DND-41 (cell line): ENCODE results near the gene DDR1.
"Not testable (repeated sequence)": the region's sequence is repeated elsewhere in the genome, so short reads cannot be mapped to it uniquely, and the experiment has no call there.

Experiments
- ATAC-seq: fragments of 200-7000 bp; cut with Tn5 transposase; 3 replicates; pipeline ENCODE4 v1.9.1; 2021; ENCODE audit warnings: low read depth; ENCODE audit not compliant: insufficient read depth
- DNase-seq: peaks from one replicate; pipeline ENCODE4 v3.0.0-alpha.2; 2020
- H2AFZ ChIP-seq: 2 replicates; pipeline ENCODE4 v1.6.0; 2012; ENCODE audit warnings: low read depth, low read length
- H3K27ac ChIP-seq: 2 replicates; pipeline ENCODE4 v1.5.1; 2012; ENCODE audit warnings: low read length, inconsistent platforms
- H3K27me3 ChIP-seq: fragments of 200-600 bp; sonication (generic); 2 replicates; pipeline ENCODE4 v1.6.0; 2012; ENCODE audit warnings: low read length, mild to moderate bottlenecking, inconsistent platforms; ENCODE audit not compliant: insufficient read depth, poor library complexity
- H3K36me3 ChIP-seq: 2 replicates; pipeline ENCODE4 v1.5.1; 2012; ENCODE audit warnings: low read length, inconsistent platforms; ENCODE audit not compliant: insufficient read depth
- H3K4me1 ChIP-seq: 2 replicates; pipeline ENCODE4 v1.5.1; 2012; ENCODE audit warnings: mild to moderate bottlenecking, low read length; ENCODE audit not compliant: insufficient read depth
- H3K4me2 ChIP-seq: 2 replicates; pipeline ENCODE4 v1.6.0; 2012; ENCODE audit warnings: mild to moderate bottlenecking, moderate library complexity, low read length, inconsistent platforms; ENCODE audit not compliant: insufficient read depth
- H3K4me3 ChIP-seq, 2 experiments: fragments of 200-600 bp in 1 of 2; shearing (Covaris generic) in 1 of 2; 2 replicates each; pipeline ENCODE4 v1.5.1; 2012 to 2016; ENCODE audit warnings: inconsistent platforms in 2 of 2, low read length in 2 of 2, mild to moderate bottlenecking in 2 of 2, low read depth in 1 of 2, moderate library complexity in 1 of 2
- H3K79me2 ChIP-seq: 2 replicates; pipeline ENCODE4 v1.6.0; 2012; ENCODE audit warnings: low read length, inconsistent platforms; ENCODE audit not compliant: insufficient read depth
- H3K9ac ChIP-seq: 2 replicates; pipeline ENCODE4 v1.6.0; 2012; ENCODE audit warnings: low read depth, mild to moderate bottlenecking, inconsistent platforms, low read length, moderate library complexity
- H3K9me3 ChIP-seq: 2 replicates; pipeline ENCODE4 v1.5.1; 2012; ENCODE audit warnings: low read length, moderate library complexity, mild to moderate bottlenecking, inconsistent platforms; ENCODE audit not compliant: insufficient read depth, severe bottlenecking
- H4K20me1 ChIP-seq: 2 replicates; pipeline ENCODE4 v1.6.0; 2012; ENCODE audit warnings: low read length; ENCODE audit not compliant: insufficient read depth
- CTCF ChIP-seq: IDR thresholded peaks from 2 replicates; pipeline ENCODE4 v1.5.1; 2012; ENCODE audit warnings: borderline replicate concordance, low read length, moderate library complexity, mild to moderate bottlenecking; ENCODE audit not compliant: poor library complexity, severe bottlenecking; ENCODE audit errors: extremely low read depth
- EZH2 ChIP-seq: IDR thresholded peaks from 3 replicates; pipeline ENCODE4 v1.6.1; 2012; ENCODE audit warnings: borderline replicate concordance, low read depth, mild to moderate bottlenecking, moderate library complexity, low read length, inconsistent platforms; ENCODE audit not compliant: severe bottlenecking

DDR1 gene

GRCh38 chr6:30907758-30908591, 23.7 kb downstream of the DDR1 start, which contains the start of gene GTF2H4:
GTF2H4 (plus strand) TSS chr6:30908207.
- ATAC-seq: peak; percentile 98
- peak; percentile 8 for TF ChIP-seq CTCF
- no peak for TF ChIP-seq EZH2

GRCh38 chr6:30908700-30909099, 24.4 kb downstream of the DDR1 start:
- H3K4me2 ChIP-seq: peak overlapping the region; percentile 74
- no peaks in the 10 kb centered on the region for H3K27me3 ChIP-seq
- peaks cover 43% of the 10 kb centered on the region for H3K36me3 ChIP-seq
- no peaks in the 10 kb centered on the region for H3K9me3 ChIP-seq
- ATAC-seq: no peak
- H3K79me2 ChIP-seq: peaks cover 24% of the 10 kb centered on the region
- peak overlapping the region; percentile 87 for H3K27ac ChIP-seq
- H4K20me1 ChIP-seq: no peaks in the 10 kb centered on the region
- TF ChIP-seq EZH2: no peak
- no peak for TF ChIP-seq CTCF
- H3K4me3 ChIP-seq: peak overlapping the region; percentile 95 to 97
- DNase-seq: no peak
- peak overlapping the region; percentile 84 for H3K9ac ChIP-seq
- peaks cover 35% of the 10 kb centered on the region for H3K4me1 ChIP-seq
- peak overlapping the region; percentile 96 for H2AFZ ChIP-seq

More at GRCh38 chr6:30907758-30908591, 23.7 kb downstream of the DDR1 start, which contains the start of gene GTF2H4:
- H3K4me3 ChIP-seq: peak within 1 kb of the TSS; percentile 95 to 97
- H3K36me3 ChIP-seq: peaks cover 36% of the 10 kb centered on the region
- H3K79me2 ChIP-seq: peaks cover 24% of the 10 kb centered on the region
- H3K9me3 ChIP-seq: no peaks in the 10 kb centered on the region
- H2AFZ ChIP-seq: peak within 1 kb of the TSS; percentile 96
- H3K9ac ChIP-seq: peak within 1 kb of the TSS; percentile 84
- peak within 1 kb of the TSS; percentile 74 for H3K4me2 ChIP-seq
- H4K20me1 ChIP-seq: no peaks in the 10 kb centered on the region
- peak; percentile 98 for DNase-seq
- no peaks in the 10 kb centered on the region for H3K27me3 ChIP-seq
- H3K4me1 ChIP-seq: peaks cover 31% of the 10 kb centered on the region
- H3K27ac ChIP-seq: peak within 1 kb of the TSS; percentile 87

- Histone ChIP-seq H3K36me3 (peaks cover 45% of the 10 kb centered on the region), H3K4me1 (peaks cover 48% of the 10 kb centered on the region), H3K79me2 (peaks cover 37% of the 10 kb centered on the region)
- DNase-seq, H3K27me3 ChIP-seq, H3K4me3 ChIP-seq, H3K9ac ChIP-seq, H3K4me2 ChIP-seq, ATAC-seq, H3K9me3 ChIP-seq, H4K20me1 ChIP-seq, H2AFZ ChIP-seq, H3K27ac ChIP-seq: not testable (repeated sequence)
Measured at GRCh38 chr6:30910473-30910872, 26.2 kb downstream of the DDR1 start.

- ATAC-seq (no peak), DNase-seq (no peak)
- Histone ChIP-seq H3K4me1 (peaks cover 62% of the 10 kb centered on the region), H3K27ac (no peak overlapping the region; the same call in 1 of the 2 replicates), H3K9me3 (no peaks in the 10 kb centered on the region), H3K27me3 (no peaks in the 10 kb centered on the region), H2AFZ (no peak overlapping the region), H3K79me2 (peaks cover 56% of the 10 kb centered on the region), H3K36me3 (peaks cover 67% of the 10 kb centered on the region), H4K20me1 (no peaks in the 10 kb centered on the region), H3K9ac (no peak overlapping the region), H3K4me2 (no peak overlapping the region), H3K4me3 (no peak overlapping the region)
- TF ChIP-seq EZH2 (no peak), CTCF (no peak)
Measured at GRCh38 chr6:30912746-30913520, 28.6 kb downstream of the DDR1 start.
